Measurements from ENCODE around the gene UBAP2.
A peak's percentile ranks its signal among the peaks of the same experiment; 100 is the strongest.

UBAP2 gene, protein sequence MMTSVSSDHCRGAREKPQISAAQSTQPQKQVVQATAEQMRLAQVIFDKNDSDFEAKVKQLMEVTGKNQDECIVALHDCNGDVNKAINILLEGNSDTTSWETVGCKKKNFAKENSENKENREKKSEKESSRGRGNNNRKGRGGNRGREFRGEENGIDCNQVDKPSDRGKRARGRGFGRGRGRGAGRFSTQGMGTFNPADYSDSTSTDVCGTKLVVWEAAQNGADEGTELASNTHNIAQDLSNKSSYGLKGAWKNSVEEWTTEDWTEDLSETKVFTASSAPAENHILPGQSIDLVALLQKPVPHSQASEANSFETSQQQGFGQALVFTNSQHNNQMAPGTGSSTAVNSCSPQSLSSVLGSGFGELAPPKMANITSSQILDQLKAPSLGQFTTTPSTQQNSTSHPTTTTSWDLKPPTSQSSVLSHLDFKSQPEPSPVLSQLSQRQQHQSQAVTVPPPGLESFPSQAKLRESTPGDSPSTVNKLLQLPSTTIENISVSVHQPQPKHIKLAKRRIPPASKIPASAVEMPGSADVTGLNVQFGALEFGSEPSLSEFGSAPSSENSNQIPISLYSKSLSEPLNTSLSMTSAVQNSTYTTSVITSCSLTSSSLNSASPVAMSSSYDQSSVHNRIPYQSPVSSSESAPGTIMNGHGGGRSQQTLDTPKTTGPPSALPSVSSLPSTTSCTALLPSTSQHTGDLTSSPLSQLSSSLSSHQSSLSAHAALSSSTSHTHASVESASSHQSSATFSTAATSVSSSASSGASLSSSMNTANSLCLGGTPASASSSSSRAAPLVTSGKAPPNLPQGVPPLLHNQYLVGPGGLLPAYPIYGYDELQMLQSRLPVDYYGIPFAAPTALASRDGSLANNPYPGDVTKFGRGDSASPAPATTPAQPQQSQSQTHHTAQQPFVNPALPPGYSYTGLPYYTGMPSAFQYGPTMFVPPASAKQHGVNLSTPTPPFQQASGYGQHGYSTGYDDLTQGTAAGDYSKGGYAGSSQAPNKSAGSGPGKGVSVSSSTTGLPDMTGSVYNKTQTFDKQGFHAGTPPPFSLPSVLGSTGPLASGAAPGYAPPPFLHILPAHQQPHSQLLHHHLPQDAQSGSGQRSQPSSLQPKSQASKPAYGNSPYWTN

DNA sequence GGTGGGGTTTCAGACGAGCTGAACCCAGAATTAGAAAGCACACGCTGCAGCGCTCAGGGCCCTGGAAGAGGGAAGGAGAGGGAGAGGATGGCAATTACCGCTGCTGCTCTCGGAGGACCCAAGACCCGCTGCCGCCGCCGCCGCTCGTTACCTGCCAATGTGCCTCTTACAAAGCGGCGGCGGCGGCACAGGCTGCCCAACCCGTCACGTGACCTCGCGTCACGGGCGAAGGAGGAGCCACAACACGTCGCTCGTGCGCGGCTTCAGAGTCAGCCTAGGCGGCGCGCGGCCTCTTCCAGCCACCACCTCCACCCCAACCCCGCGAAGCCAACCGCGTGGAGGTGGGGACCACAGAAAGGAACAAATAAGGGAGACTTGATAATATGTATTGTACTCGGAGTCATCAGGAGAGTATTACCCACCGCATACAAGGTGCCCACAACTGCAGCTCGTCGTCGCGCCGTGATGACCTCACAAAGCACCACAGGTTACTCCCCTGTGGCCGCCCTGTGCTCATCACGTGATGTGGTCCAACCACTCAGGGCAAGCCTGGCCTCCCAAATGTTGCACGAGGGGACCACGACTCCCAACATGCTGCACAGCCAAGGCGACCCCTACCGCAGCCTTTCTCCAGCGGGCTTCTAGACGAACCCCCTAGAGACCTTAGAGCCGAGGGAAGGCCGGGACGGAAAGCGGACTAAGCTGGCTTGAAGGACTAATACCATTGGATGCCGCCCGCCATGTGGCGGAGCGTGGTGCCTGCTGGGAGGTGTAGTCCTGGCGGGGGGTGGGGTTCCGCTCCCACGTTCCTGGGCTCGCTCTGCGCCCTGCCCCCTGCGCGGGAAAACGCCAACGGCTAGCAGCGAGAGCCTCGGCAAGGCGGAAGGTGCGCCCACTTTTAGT is at the start of gene UBAP2:
UBAP2 (minus strand) TSS at position 161 of the 903 bp plus-strand sequence. CDS start 31,739 bp downstream, outside the sequence.
- DNase-seq (ENCODE audit: low read depth) = peak; percentile 88
- peak within 1 kb of the TSS; percentile 98 for H3K4me3 ChIP-seq (ENCODE audit: control insufficient read depth, low read depth, low read length)
- TF ChIP-seq, protein P1, sequence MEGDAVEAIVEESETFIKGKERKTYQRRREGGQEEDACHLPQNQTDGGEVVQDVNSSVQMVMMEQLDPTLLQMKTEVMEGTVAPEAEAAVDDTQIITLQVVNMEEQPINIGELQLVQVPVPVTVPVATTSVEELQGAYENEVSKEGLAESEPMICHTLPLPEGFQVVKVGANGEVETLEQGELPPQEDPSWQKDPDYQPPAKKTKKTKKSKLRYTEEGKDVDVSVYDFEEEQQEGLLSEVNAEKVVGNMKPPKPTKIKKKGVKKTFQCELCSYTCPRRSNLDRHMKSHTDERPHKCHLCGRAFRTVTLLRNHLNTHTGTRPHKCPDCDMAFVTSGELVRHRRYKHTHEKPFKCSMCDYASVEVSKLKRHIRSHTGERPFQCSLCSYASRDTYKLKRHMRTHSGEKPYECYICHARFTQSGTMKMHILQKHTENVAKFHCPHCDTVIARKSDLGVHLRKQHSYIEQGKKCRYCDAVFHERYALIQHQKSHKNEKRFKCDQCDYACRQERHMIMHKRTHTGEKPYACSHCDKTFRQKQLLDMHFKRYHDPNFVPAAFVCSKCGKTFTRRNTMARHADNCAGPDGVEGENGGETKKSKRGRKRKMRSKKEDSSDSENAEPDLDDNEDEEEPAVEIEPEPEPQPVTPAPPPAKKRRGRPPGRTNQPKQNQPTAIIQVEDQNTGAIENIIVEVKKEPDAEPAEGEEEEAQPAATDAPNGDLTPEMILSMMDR (IDR thresholded peaks at IDR 0.05; ENCODE audit: control insufficient read depth, insufficient read depth, low read depth, low read length, missing control alignments) = no peak

DNA sequence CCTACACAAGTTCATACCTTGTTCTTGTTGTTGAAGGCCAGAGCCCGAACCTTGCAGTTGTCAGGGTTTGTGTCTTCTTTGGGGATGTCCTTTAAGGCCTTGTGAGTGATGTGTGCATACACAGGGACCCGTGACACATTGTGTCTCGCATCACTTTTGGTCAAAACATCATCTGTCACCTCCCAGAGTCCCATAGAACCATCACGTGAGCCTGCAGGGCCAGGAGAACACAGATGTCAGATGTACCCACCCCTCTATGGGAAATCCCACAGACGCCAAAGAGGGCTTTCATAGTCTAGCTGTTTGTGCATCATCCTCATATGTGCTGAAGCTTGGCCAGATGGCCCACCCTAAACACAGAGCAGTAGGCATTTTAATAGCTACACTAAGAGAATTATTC is 49.6 kb upstream of the UBAP2 start:
- DNase-seq (ENCODE audit: low read depth) = no peak
- TF ChIP-seq, protein P1 (IDR thresholded peaks at IDR 0.05; ENCODE audit: control insufficient read depth, insufficient read depth, low read depth, low read length, missing control alignments) = no peak
- H3K4me3 ChIP-seq (ENCODE audit: control insufficient read depth, low read depth, low read length) = no peak overlapping the region

DNA sequence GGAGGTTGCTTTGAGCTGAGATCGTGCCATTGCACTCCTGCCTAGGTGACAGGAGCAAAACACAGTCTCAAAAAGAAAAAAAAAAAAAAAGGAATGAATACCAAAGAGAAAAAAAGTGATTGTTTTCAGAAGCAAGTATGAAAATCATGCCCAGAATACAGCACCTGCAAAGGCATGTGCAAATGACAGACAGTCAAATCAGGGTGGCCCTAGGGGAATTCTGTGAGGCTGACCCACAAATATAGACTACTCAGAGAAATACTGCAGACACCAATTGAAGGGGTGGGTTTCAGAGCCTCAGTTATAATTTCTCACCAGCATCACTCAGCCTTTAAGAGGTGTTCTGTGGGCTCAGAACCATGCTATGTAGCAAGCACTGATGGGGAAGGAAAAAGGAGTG is 49.2 kb upstream of the UBAP2 start:
- TF ChIP-seq, protein P1 (IDR thresholded peaks at IDR 0.05; ENCODE audit: control insufficient read depth, insufficient read depth, low read depth, low read length, missing control alignments) = no peak
- DNase-seq (ENCODE audit: low read depth) = no peak
- H3K4me3 ChIP-seq (ENCODE audit: control insufficient read depth, low read depth, low read length) = no peak overlapping the region

DNA sequence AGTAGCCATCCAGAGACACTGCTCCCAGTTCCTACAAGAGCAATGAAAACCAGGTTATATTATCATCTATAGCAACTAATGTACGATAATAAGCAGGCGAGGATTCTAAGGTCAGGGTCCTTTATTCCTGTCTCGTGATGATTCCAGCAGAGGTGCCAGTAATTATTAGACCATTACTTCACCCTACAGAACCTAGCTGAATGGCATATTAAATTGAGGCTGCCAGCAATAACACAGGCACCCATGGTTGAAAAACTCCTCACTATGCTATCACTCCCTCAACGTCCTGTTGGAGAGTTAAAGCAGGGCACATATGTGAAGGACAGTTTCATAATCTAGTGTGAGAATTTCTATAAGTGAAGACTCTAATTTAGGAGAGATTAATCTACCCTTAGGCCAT is 48.1 kb upstream of the UBAP2 start:
- no peak overlapping the region for H3K4me3 ChIP-seq (ENCODE audit: control insufficient read depth, low read depth, low read length)
- DNase-seq (ENCODE audit: low read depth) = no peak
- TF ChIP-seq, protein P1 (IDR thresholded peaks at IDR 0.05; ENCODE audit: control insufficient read depth, insufficient read depth, low read depth, low read length, missing control alignments) = no peak

DNA sequence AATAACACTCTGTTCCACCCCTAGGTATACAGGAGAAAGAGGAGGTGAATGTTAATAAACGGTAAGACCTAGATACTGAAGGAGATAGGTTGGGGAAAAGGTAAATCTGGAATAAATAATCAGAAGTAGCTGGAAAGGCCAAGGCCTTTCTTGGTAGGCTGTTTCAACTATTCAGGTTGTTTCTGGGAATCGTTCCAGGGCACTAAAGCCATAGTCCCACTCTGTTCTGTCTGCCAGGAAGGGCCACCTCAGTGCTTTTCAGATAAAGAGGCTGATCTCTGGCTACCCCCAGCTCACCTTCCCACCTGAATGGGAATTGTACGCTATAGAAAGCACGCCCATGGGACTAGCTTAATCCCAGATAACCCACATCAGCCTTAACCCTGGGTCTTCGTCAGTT is 44.9 kb upstream of the UBAP2 start:
- DNase-seq (ENCODE audit: low read depth) = no peak
- no peak overlapping the region for H3K4me3 ChIP-seq (ENCODE audit: control insufficient read depth, low read depth, low read length)
- TF ChIP-seq, protein P1 (IDR thresholded peaks at IDR 0.05; ENCODE audit: control insufficient read depth, insufficient read depth, low read depth, low read length, missing control alignments) = no peak

Measured in AG09309 (cell line).